ENCODE results near the gene FGF22.

Gene FGF22

GRCh38 chr19:676339-677105, 36.8 kb downstream of the FGF22 start, which contains the start of gene FSTL3:
TSS of gene FSTL3 (plus strand) at chr19:676392. CDS start at chr19:676424, 32 bp downstream.
- Mint-ChIP-seq H3K36me3 (ENCODE audit: low read depth) (peaks cover 6% of the 10 kb centered on the region), H3K27ac (peak within 1 kb of the TSS; percentile 43), H3K9me3 (no peaks in the 10 kb centered on the region), H3K4me3 (peak within 1 kb of the TSS; percentile 70), H3K27me3 (peaks cover 49% of the 10 kb centered on the region), H3K4me1 (ENCODE audit: low read depth) (peaks cover 48% of the 10 kb centered on the region)
- intact Hi-C loops (cut with micrococcal nuclease) = no loop called here

GRCh38 chr19:677201-677600, 37.5 kb downstream of the FGF22 start:
- H3K4me3 Mint-ChIP-seq = no peak overlapping the region
- H3K36me3 Mint-ChIP-seq (ENCODE audit: low read depth) = peaks cover 6% of the 10 kb centered on the region
- peaks cover 49% of the 10 kb centered on the region for H3K27me3 Mint-ChIP-seq
- intact Hi-C loops (cut with micrococcal nuclease) = no loop called here
- H3K9me3 Mint-ChIP-seq = no peaks in the 10 kb centered on the region
- peaks cover 47% of the 10 kb centered on the region for H3K4me1 Mint-ChIP-seq (ENCODE audit: low read depth)
- H3K27ac Mint-ChIP-seq = no peak overlapping the region

- Mint-ChIP-seq H3K27ac (no peak overlapping the region), H3K36me3 (ENCODE audit: low read depth) (peaks cover 6% of the 10 kb centered on the region), H3K4me1 (ENCODE audit: low read depth) (peaks cover 47% of the 10 kb centered on the region), H3K9me3 (no peaks in the 10 kb centered on the region), H3K27me3 (peaks cover 49% of the 10 kb centered on the region), H3K4me3 (no peak overlapping the region)
- intact Hi-C loops (cut with micrococcal nuclease) = no loop called here
Measured at GRCh38 chr19:677601-678436, 38.1 kb downstream of the FGF22 start.

GRCh38 chr19:678791-679388, 39.2 kb downstream of the FGF22 start:
- H3K27me3 Mint-ChIP-seq = peaks cover 45% of the 10 kb centered on the region
- no peaks in the 10 kb centered on the region for H3K9me3 Mint-ChIP-seq
- peak overlapping the region; percentile 72 for H3K4me3 Mint-ChIP-seq
- peaks cover 42% of the 10 kb centered on the region for H3K4me1 Mint-ChIP-seq (ENCODE audit: low read depth)
- intact Hi-C loops (cut with micrococcal nuclease) = loop anchor here (1.0 kb wide), 1 partner anchor 14 kb away; no protein-coding TSS in a partner anchor
- no peak overlapping the region for H3K27ac Mint-ChIP-seq
- peaks cover 6% of the 10 kb centered on the region for H3K36me3 Mint-ChIP-seq (ENCODE audit: low read depth)

GRCh38 chr19:679418-680286, 40.0 kb downstream of the FGF22 start:
- Mint-ChIP-seq H3K4me1 (ENCODE audit: low read depth) (peaks cover 40% of the 10 kb centered on the region), H3K27me3 (peaks cover 40% of the 10 kb centered on the region), H3K9me3 (no peaks in the 10 kb centered on the region), H3K4me3 (peak overlapping the region; percentile 72), H3K27ac (peak overlapping the region; percentile 98), H3K36me3 (ENCODE audit: low read depth) (peaks cover 6% of the 10 kb centered on the region)
- intact Hi-C loops (cut with micrococcal nuclease) = loop anchor here (1.0 kb wide), 1 partner anchor 14 kb away; no protein-coding TSS in a partner anchor

- Mint-ChIP-seq H3K4me3 (peak overlapping the region; percentile 94), H3K9me3 (no peaks in the 10 kb centered on the region), H3K27me3 (peaks cover 32% of the 10 kb centered on the region), H3K36me3 (ENCODE audit: low read depth) (peaks cover 6% of the 10 kb centered on the region), H3K4me1 (ENCODE audit: low read depth) (peaks cover 35% of the 10 kb centered on the region), H3K27ac (peak overlapping the region; percentile 98)
- intact Hi-C loops (cut with micrococcal nuclease) = loop anchor here (1.0 kb wide), 1 partner anchor 24 kb away; no protein-coding TSS in a partner anchor
Measured at GRCh38 chr19:680287-681028, 40.8 kb downstream of the FGF22 start.

GRCh38 chr19:681029-682019, 41.6 kb downstream of the FGF22 start:
- Mint-ChIP-seq H3K4me1 (ENCODE audit: low read depth) (peaks cover 26% of the 10 kb centered on the region), H3K36me3 (ENCODE audit: low read depth) (peaks cover 6% of the 10 kb centered on the region), H3K27me3 (peaks cover 25% of the 10 kb centered on the region), H3K27ac (peak overlapping the region; percentile 98), H3K4me3 (peak overlapping the region; percentile 94), H3K9me3 (no peaks in the 10 kb centered on the region)
- intact Hi-C loops (cut with micrococcal nuclease) = loop anchor here (1.0 kb wide), 1 partner anchor 23 kb away; no protein-coding TSS in a partner anchor

GRCh38 chr19:682678-683320, 43.1 kb downstream of the FGF22 start:
- Mint-ChIP-seq H3K9me3 (no peaks in the 10 kb centered on the region), H3K27me3 (peaks cover 12% of the 10 kb centered on the region), H3K4me1 (ENCODE audit: low read depth) (peaks cover 19% of the 10 kb centered on the region), H3K36me3 (ENCODE audit: low read depth) (peaks cover 6% of the 10 kb centered on the region), H3K4me3 (no peak overlapping the region), H3K27ac (peak overlapping the region; percentile 13)
- intact Hi-C loops (cut with micrococcal nuclease) = no loop called here

GRCh38 chr19:685454-685931, 45.8 kb downstream of the FGF22 start:
- Mint-ChIP-seq H3K27ac (no peak overlapping the region), H3K9me3 (no peaks in the 10 kb centered on the region), H3K4me1 (ENCODE audit: low read depth) (peaks cover 16% of the 10 kb centered on the region), H3K4me3 (no peak overlapping the region), H3K36me3 (ENCODE audit: low read depth) (peaks cover 5% of the 10 kb centered on the region), H3K27me3 (no peaks in the 10 kb centered on the region)
- intact Hi-C loops (cut with micrococcal nuclease) = no loop called here

- H3K4me3 Mint-ChIP-seq = no peak overlapping the region
- no peaks in the 10 kb centered on the region for H3K9me3 Mint-ChIP-seq
- no peaks in the 10 kb centered on the region for H3K36me3 Mint-ChIP-seq (ENCODE audit: low read depth)
- no peak overlapping the region for H3K27ac Mint-ChIP-seq
- peaks cover 9% of the 10 kb centered on the region for H3K4me1 Mint-ChIP-seq (ENCODE audit: low read depth)
- no peaks in the 10 kb centered on the region for H3K27me3 Mint-ChIP-seq
- intact Hi-C loops (cut with micrococcal nuclease) = no loop called here
Measured at GRCh38 chr19:686589-687297, 47.1 kb downstream of the FGF22 start.

Measured in dendritic cell treated with granulocyte-macrophage colony-stimulating factor and Interleukin-4, amounts not matched to agents 40 ng/mL and 50 ng/mL, for 4 days (primary cell).